HEK293T (cell line): ENCODE measurements around the gene GRIN3A.

Experiments
- BHLHE40 ChIP-seq: fragments of 450-650 bp; IDR thresholded peaks from 2 replicates; pipeline ENCODE4 v1.6.1; 2016; ENCODE audit warnings: mild to moderate bottlenecking, moderate library complexity, borderline replicate concordance
- CTBP1 ChIP-seq: fragments of 450-650 bp; IDR thresholded peaks from 2 replicates; pipeline ENCODE4 v1.6.1; 2016; ENCODE audit warnings: borderline replicate concordance
- FOXK2 ChIP-seq: fragments of 450-650 bp; IDR thresholded peaks from 2 replicates; pipeline ENCODE4 v1.6.1; 2016; ENCODE audit warnings: mild to moderate bottlenecking
- HDGF ChIP-seq: fragments of 450-650 bp; IDR thresholded peaks from 2 replicates; pipeline ENCODE4 v1.6.1; 2017; ENCODE audit warnings: antibody characterized with exemption, borderline replicate concordance
- NFRKB ChIP-seq: fragments of 450-650 bp; IDR thresholded peaks from 2 replicates; pipeline ENCODE4 v1.6.1; 2016; ENCODE audit warnings: mild to moderate bottlenecking, moderate library complexity
- SP1 ChIP-seq: fragments of 450-650 bp; IDR thresholded peaks from 2 replicates; pipeline ENCODE4 v1.6.1; 2017
- TARDBP ChIP-seq: fragments of 450-650 bp; IDR thresholded peaks from 2 replicates; pipeline ENCODE4 v1.6.1; 2016

DNA sequence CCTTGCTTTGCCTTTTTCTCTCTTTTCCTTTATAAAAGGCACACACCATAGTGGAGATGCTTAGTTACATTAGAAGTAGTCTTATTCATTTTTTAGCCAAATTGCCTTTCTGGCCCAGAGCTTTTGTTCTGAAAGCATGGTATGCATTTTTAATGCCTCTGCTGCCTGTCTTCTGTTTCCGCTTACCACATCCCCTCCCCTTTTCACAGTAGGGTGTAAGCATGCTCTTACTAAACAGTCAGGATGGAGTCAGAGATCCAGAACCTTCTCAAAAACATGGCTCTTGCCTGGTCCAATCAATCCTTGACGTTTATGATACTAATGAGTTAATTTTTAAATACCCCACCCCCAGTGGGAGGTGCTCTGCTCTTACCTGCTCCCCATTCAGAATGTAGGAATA, 166.1 kb downstream of the GRIN3A start:
- TF ChIP-seq CTBP1, result no peak
- no peak for TF ChIP-seq TARDBP
- no peak for TF ChIP-seq NFRKB
- no peak for TF ChIP-seq HDGF
- no peak for TF ChIP-seq FOXK2
- no peak for TF ChIP-seq BHLHE40
- no peak for TF ChIP-seq SP1
